Measurements from ENCODE around the gene GBX1.

- TF ChIP-seq SPI1 (IDR thresholded peaks at IDR 0.05; ENCODE audit: low read depth, low read length) (no peak), POLR2A (IDR thresholded peaks at IDR 0.05; ENCODE audit: low read depth, low read length) (no peak), TAF1 (IDR thresholded peaks at IDR 0.05; ENCODE audit: low read depth, low read length) (no peak)
These were observed 38.2 kb downstream of the GBX1 start for GRCh38 chr7:151129117-151129959.

Data from GM12891 (cell line).